A549 (cell line): ENCODE measurements around the gene FEM1C. TPM values are rescaled to one million over a fixed set of nuclear protein-coding genes. Genes with fewer than 3 reads are reported as not detected.

ENCODE experiments used
- ATAC-seq, 2 experiments: fragments of 200-7000 bp in 1 of 2; fragments of >200 bp in 1 of 2; cut with Nextera tagmentation in 1 of 2; cut with Tn5 transposase in 1 of 2; 3 replicates each; pipeline versions ENCODE4 v1.8.0 to v1.9.1; 2018 to 2020; ENCODE audit warnings: mild to moderate bottlenecking in 1 of 2, moderate library complexity in 1 of 2
- CTCF ChIA-PET: fragments of 300-600 bp; sonication (Branson Sonifier 250); formaldehyde crosslinking; extraction: SDS; loops from one replicate; lab custom pipeline; 2021; ENCODE audit warnings: antibody characterized with exemption, inconsistent platforms; lab: Yijun Ruan, JAX
- POLR2A ChIA-PET: fragments of 350-600 bp; formaldehyde crosslinking; extraction: SDS; loops from one replicate; lab custom pipeline; 2021; ENCODE audit warnings: antibody characterized with exemption, inconsistent platforms; lab: Yijun Ruan, JAX
- DNase-seq, 2 experiments: peaks; one replicate each; pipeline versions ENCODE4 v3.0.0 to v3.0.0-alpha.2; 2011 to 2016; ENCODE audit warnings: low read depth in 1 of 2, low spot score in 1 of 2
- FAIRE-seq: peaks from 2 replicates; lab custom pipeline; 2011; peaks lifted over from hg19 to GRCh38; lab: Jason Lieb, UNC
- H3K27ac ChIP-seq, 2 experiments: fragments of >200 bp; sonication (Bioruptor Twin); formaldehyde crosslinking; 3 replicates each; pipeline ENCODE4 v1.5.1; 2016 to 2017
- H3K4me1 ChIP-seq: fragments of >200 bp; sonication (Bioruptor Twin); formaldehyde crosslinking; 3 replicates; pipeline ENCODE4 v1.6.1; 2016
- H3K4me2 ChIP-seq: fragments of >200 bp; sonication (Bioruptor Twin); formaldehyde crosslinking; 3 replicates; pipeline ENCODE4 v1.6.1; 2016
- H3K4me3 ChIP-seq: fragments of >200 bp; sonication (Bioruptor Twin); formaldehyde crosslinking; 3 replicates; pipeline ENCODE4 v1.5.1; 2016
- H3K9me3 ChIP-seq: fragments of >200 bp; sonication (Bioruptor Twin); formaldehyde crosslinking; 3 replicates; pipeline ENCODE4 v1.6.1; 2016
- CHD2 ChIP-seq: fragments of 150-350 bp; IDR thresholded peaks from 2 replicates; pipeline ENCODE4 v1.6.1; 2014; ENCODE audit warnings: low read length; ENCODE audit not compliant: partially characterized antibody
- E2F6 ChIP-seq: IDR thresholded peaks from 2 replicates; pipeline ENCODE4 v1.6.1; 2012; ENCODE audit warnings: low read depth, borderline replicate concordance
- EHMT2 ChIP-seq: fragments of 200-600 bp; sonication (generic); IDR thresholded peaks from 2 replicates; pipeline ENCODE4 v1.6.1; 2016; ENCODE audit warnings: antibody characterized with exemption, low read depth, mild to moderate bottlenecking, moderate library complexity
- ELK1 ChIP-seq: fragments of 150-350 bp; IDR thresholded peaks from 2 replicates; pipeline ENCODE4 v1.6.1; 2014; ENCODE audit warnings: low read depth, mild to moderate bottlenecking, low read length
- FOSB ChIP-seq: fragments of 250-450 bp; sonication (Bioruptor Pico); IDR thresholded peaks from 2 replicates; pipeline ENCODE4 v1.5.0; 2020; ENCODE audit warnings: mild to moderate bottlenecking, moderate library complexity
- FOSL2 ChIP-seq, 2 experiments: fragments of 450-650 bp in 1 of 2; fragments of >200 bp in 1 of 2; sonication (Bioruptor Twin) in 1 of 2; formaldehyde crosslinking; IDR thresholded peaks; 2 replicates each; pipeline versions ENCODE4 v1.5.0 to v1.6.1; 2016 to 2020; ENCODE audit warnings: mild to moderate bottlenecking in 1 of 2, moderate library complexity in 1 of 2
- FOXS1 ChIP-seq: fragments of 250-450 bp; sonication (Bioruptor Pico); IDR thresholded peaks from 2 replicates; pipeline ENCODE4 v1.5.0; 2020; ENCODE audit warnings: mild to moderate bottlenecking, moderate library complexity
- HEYL ChIP-seq: fragments of 250-450 bp; sonication (Bioruptor Pico); IDR thresholded peaks from 2 replicates; pipeline ENCODE4 v1.8.0; 2021; ENCODE audit warnings: mild to moderate bottlenecking, moderate library complexity
- HOXA7 ChIP-seq: fragments of 250-450 bp; sonication (Bioruptor Pico); IDR thresholded peaks from 2 replicates; pipeline ENCODE4 v1.5.0; 2020; ENCODE audit warnings: mild to moderate bottlenecking, moderate library complexity
- HOXB13 ChIP-seq: fragments of 250-450 bp; sonication (Bioruptor Pico); IDR thresholded peaks from 2 replicates; pipeline ENCODE4 v1.5.0; 2020; ENCODE audit warnings: low read depth, mild to moderate bottlenecking, moderate library complexity
- JUN ChIP-seq, 2 experiments: fragments of >200 bp; sonication (Bioruptor Twin); formaldehyde crosslinking; IDR thresholded peaks; 2 replicates in 1 of 2; 3 replicates in 1 of 2; pipeline ENCODE4 v1.6.1; 2016 to 2017
- KDM1A ChIP-seq: fragments of 200-600 bp; sonication (generic); IDR thresholded peaks from 2 replicates; pipeline ENCODE4 v1.6.1; 2016; ENCODE audit warnings: low read depth, mild to moderate bottlenecking
- MAFK ChIP-seq: fragments of 450-650 bp; IDR thresholded peaks from 2 replicates; pipeline ENCODE4 v1.6.1; 2014; ENCODE audit not compliant: partially characterized antibody
- MAZ ChIP-seq: fragments of 150-350 bp; IDR thresholded peaks from 2 replicates; pipeline ENCODE4 v1.6.1; 2014; ENCODE audit warnings: antibody characterized with exemption, low read depth, low read length, borderline replicate concordance
- MYC ChIP-seq: IDR thresholded peaks from 2 replicates; pipeline ENCODE4 v1.6.1; 2012; ENCODE audit warnings: mild to moderate bottlenecking, inconsistent platforms, low read length, improper control_type of control experiment, borderline replicate concordance
- NPAS2 ChIP-seq: fragments of 250-450 bp; sonication (Bioruptor Pico); IDR thresholded peaks from 2 replicates; pipeline ENCODE4 v1.8.0; 2022; ENCODE audit warnings: mild to moderate bottlenecking, moderate library complexity, borderline replicate concordance
- RAD21 ChIP-seq, 2 experiments: fragments of >200 bp in 1 of 2; sonication (Bioruptor Twin) in 1 of 2; formaldehyde crosslinking in 1 of 2; IDR thresholded peaks in 1 of 2; conservative IDR thresholded peaks in 1 of 2; 2 replicates in 1 of 2; 3 replicates in 1 of 2; pipeline ENCODE4 v1.6.1; 2012 to 2018; ENCODE audit warnings: inconsistent platforms in 1 of 2
- ZC3H11A ChIP-seq: fragments of 450-650 bp; IDR thresholded peaks from 2 replicates; pipeline ENCODE4 v1.6.1; 2014; ENCODE audit warnings: antibody characterized with exemption, mild to moderate bottlenecking
- WGBS: methylation state at CpG from one replicate; pipeline ENCODE4 v1.1.6; 2017; ENCODE audit errors: missing lambda C conversion rate; 5-methylcytosine and 5-hydroxymethylcytosine counted together
- polyA plus RNA-seq, 4 experiments: library from polyadenylated mRNA; depleted of rRNA in 3 of 4; stranded (reverse); fragments of >200 nt; fragmentation: RNase III in 1 of 4; extraction: RNeasy Plus Mini Kit Qiagen cat#74134 plus additional on column Dnase treatment in 1 of 4; gene quantifications; 2 replicates in 3 of 4; 3 replicates in 1 of 4; pipeline ENCODE4 v1.2.3, GENCODE V29; 2011 to 2017
- TF ChIP-seq, protein P1 (sequence below): IDR thresholded peaks from 2 replicates; pipeline ENCODE4 v1.6.1; 2012
- TF ChIP-seq, protein P2 (sequence below): IDR thresholded peaks from 2 replicates; pipeline ENCODE4 v1.6.1; 2012
- TF ChIP-seq, protein P3 (sequence below): fragments of >200 bp; sonication (Bioruptor Twin); formaldehyde crosslinking; IDR thresholded peaks from 3 replicates; pipeline ENCODE4 v1.5.1; 2016
- TF ChIP-seq, protein P4 (sequence below): fragments of 450-650 bp; IDR thresholded peaks from 2 replicates; pipeline ENCODE4 v1.6.1; 2014; ENCODE audit warnings: antibody characterized with exemption
- TF ChIP-seq, protein P5 (sequence below): fragments of >200 bp; sonication (Bioruptor Twin); formaldehyde crosslinking; IDR thresholded peaks from 3 replicates; pipeline ENCODE4 v1.6.1; 2016

FEM1C gene
- polyA plus RNA-seq, 2 of the 4 experiments (the other 2 are of a cell fraction), result 6.3 to 8.4 TPM

DNA sequence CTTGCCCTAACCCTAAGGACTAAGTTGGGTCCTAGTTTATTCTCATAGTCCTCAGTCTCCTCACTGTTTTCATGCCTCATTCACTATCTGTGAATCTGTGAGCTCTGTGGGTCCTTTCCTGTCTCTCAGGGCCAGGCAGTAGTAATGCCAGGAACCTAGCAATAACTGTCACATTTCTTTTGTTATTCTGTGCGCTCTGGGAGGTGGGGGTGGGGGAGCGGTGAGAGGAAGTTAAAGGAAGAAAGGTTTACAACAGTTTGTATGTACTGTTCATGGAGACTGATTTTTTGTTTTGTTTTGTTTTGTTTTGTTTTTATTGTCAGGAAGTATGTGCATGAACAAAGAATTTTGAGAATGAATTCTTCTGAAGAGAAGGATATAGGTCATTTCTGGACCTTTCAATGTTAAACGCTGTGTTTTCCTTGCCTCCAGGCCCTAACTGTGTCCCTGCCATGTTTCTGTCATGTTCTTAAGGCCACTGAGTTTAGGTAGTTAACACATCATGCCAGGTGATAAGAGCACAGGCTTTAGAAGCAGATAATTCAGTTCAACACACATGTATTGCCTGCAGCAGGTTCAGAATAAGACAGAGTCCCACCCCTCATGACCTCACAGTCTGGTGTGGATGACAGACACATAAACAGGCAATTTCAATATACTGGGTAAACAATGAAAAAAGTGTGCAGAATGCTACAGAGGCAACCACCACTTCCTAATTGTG is 13.3 kb upstream of the FEM1C start:
- no peak overlapping the region for H3K4me3 ChIP-seq
- ATAC-seq (no peak), FAIRE-seq (no peak), DNase-seq (no peak)
- H3K27ac ChIP-seq, result peak overlapping the region in 1 of 2 experiments; percentile 35; a peak in 1 of 6 replicates
- no peak for TF ChIP-seq FOSL2 (IDR thresholded peaks at IDR 0.05)
- no peak for TF ChIP-seq FOSL2 (CRISPR knock-in tag; IDR thresholded peaks at IDR 0.05)
- TF ChIP-seq, protein P1, sequence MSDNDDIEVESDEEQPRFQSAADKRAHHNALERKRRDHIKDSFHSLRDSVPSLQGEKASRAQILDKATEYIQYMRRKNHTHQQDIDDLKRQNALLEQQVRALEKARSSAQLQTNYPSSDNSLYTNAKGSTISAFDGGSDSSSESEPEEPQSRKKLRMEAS, result no peak
- TF ChIP-seq MAFK, result no peak
- TF ChIP-seq MAZ, result no peak
- TF ChIP-seq, protein P2, sequence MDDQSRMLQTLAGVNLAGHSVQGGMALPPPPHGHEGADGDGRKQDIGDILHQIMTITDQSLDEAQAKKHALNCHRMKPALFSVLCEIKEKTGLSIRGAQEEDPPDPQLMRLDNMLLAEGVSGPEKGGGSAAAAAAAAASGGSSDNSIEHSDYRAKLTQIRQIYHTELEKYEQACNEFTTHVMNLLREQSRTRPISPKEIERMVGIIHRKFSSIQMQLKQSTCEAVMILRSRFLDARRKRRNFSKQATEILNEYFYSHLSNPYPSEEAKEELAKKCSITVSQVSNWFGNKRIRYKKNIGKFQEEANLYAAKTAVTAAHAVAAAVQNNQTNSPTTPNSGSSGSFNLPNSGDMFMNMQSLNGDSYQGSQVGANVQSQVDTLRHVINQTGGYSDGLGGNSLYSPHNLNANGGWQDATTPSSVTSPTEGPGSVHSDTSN, result no peak
- no peak for TF ChIP-seq HOXA7 (CRISPR knock-in tag)
- no peak for TF ChIP-seq NPAS2 (CRISPR knock-in tag)
- TF ChIP-seq FOSB (CRISPR knock-in tag), result no peak
- TF ChIP-seq KDM1A, result no peak
- no peak for TF ChIP-seq RAD21 (conservative IDR thresholded peaks at IDR 0.05 in 1 of 2, IDR thresholded peaks at IDR 0.05 in 1 of 2)
- no peak for TF ChIP-seq MYC
- TF ChIP-seq JUN (IDR thresholded peaks at IDR 0.05), result no peak
- TF ChIP-seq, protein P3, sequence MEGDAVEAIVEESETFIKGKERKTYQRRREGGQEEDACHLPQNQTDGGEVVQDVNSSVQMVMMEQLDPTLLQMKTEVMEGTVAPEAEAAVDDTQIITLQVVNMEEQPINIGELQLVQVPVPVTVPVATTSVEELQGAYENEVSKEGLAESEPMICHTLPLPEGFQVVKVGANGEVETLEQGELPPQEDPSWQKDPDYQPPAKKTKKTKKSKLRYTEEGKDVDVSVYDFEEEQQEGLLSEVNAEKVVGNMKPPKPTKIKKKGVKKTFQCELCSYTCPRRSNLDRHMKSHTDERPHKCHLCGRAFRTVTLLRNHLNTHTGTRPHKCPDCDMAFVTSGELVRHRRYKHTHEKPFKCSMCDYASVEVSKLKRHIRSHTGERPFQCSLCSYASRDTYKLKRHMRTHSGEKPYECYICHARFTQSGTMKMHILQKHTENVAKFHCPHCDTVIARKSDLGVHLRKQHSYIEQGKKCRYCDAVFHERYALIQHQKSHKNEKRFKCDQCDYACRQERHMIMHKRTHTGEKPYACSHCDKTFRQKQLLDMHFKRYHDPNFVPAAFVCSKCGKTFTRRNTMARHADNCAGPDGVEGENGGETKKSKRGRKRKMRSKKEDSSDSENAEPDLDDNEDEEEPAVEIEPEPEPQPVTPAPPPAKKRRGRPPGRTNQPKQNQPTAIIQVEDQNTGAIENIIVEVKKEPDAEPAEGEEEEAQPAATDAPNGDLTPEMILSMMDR, result no peak
- no peak overlapping the region; the same call in 2 of the 3 replicates for H3K4me2 ChIP-seq
- H3K9me3 ChIP-seq, result no peaks in the 10 kb centered on the region
- CTCF ChIA-PET, result interaction anchor here (1.3 to 1.4 kb wide), 2 partner anchors 16 to 30 kb away, joined by 3 to 4 read pairs; no protein-coding TSS in a partner anchor
- POLR2A ChIA-PET, result no interaction called here
- 77% methylated on average over 3 of the region's 3 CpGs for WGBS
- H3K4me1 ChIP-seq, result peaks cover 8% of the 10 kb centered on the region; the same call in 2 of the 3 replicates

GRCh38 chr5:115556276-115556675 is 11.7 kb upstream of the FEM1C start:
- no peak for DNase-seq
- POLR2A ChIA-PET, result no interaction called here
- Histone ChIP-seq H3K27ac (no peak overlapping the region), H3K4me3 (no peak overlapping the region), H3K4me1 (peaks cover 12% of the 10 kb centered on the region; the same call in 2 of the 3 replicates), H3K4me2 (no peak overlapping the region), H3K9me3 (no peaks in the 10 kb centered on the region)
- WGBS, result 48% methylated on average over 2 of the region's 2 CpGs
- CTCF ChIA-PET, result no interaction called here
- ATAC-seq, result no peak
- no peak for FAIRE-seq
- TF ChIP-seq JUN (IDR thresholded peaks at IDR 0.05) (no peak), ELK1 (no peak), E2F6 (no peak), ZC3H11A (no peak), FOXS1 (CRISPR knock-in tag) (no peak), HEYL (CRISPR knock-in tag) (no peak), EHMT2 (no peak), CHD2 (no peak), HOXB13 (CRISPR knock-in tag) (no peak)
- TF ChIP-seq, protein P4, sequence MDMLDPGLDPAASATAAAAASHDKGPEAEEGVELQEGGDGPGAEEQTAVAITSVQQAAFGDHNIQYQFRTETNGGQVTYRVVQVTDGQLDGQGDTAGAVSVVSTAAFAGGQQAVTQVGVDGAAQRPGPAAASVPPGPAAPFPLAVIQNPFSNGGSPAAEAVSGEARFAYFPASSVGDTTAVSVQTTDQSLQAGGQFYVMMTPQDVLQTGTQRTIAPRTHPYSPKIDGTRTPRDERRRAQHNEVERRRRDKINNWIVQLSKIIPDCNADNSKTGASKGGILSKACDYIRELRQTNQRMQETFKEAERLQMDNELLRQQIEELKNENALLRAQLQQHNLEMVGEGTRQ, result no peak
- TF ChIP-seq, protein P5, sequence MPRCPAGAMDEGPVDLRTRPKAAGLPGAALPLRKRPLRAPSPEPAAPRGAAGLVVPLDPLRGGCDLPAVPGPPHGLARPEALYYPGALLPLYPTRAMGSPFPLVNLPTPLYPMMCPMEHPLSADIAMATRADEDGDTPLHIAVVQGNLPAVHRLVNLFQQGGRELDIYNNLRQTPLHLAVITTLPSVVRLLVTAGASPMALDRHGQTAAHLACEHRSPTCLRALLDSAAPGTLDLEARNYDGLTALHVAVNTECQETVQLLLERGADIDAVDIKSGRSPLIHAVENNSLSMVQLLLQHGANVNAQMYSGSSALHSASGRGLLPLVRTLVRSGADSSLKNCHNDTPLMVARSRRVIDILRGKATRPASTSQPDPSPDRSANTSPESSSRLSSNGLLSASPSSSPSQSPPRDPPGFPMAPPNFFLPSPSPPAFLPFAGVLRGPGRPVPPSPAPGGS, result no peak
